Measurements from ENCODE around the gene MT1B. TPM values are rescaled to one million over a fixed set of nuclear protein-coding genes. Genes with fewer than 3 reads are reported as not detected.

Gene MT1B
- total RNA-seq, 1 experiment from 2014 or later, result not detected

DNA sequence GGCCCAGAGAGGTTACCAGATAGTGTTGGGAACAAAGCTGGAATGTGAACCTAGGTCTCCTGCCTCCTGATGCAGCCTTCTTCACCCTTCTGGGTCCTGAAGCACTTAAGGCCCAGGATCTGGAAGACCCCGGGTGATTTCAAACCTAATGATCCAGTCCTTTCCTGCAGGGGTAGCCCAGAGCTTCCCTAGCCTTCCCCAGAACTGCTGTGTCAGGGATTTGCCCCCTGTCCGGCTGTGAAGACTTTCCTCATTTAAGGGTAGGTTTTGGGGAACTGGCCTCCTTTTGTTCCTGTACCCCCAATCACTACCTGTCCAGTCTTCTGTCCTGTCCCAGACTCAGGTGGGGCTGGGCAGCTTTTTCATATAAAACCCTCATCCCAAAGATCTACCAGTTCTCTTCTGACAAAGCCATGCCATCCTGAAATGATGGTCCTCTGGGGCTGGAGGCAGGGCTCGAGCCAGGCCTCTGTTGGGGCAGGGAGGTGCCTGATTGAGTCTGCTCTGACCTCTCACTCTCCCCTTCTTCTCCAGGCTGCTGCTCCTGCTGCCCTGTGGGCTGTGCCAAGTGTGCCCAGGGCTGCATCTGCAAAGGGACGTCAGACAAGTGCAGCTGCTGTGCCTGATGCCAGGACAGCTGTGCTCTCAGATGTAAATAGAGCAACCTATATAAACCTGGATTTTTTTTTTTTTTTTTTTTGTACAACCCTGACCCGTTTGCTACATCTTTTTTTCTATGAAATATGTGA lies 31.9 kb downstream of the MT1B start:
- Histone ChIP-seq H3K4me2 (ENCODE audit: low read length) (peak overlapping the region; percentile 96), H3K27me3 (ENCODE audit: insufficient read depth, low read length) (no peaks in the 10 kb centered on the region), H3K27ac (ENCODE audit: low read depth, low read length) (no peak overlapping the region), H3K4me1 (ENCODE audit: control insufficient read depth in 1 of 2, insufficient read depth in 2 of 2, low read length in 2 of 2) (peaks cover 13 to 32% of the 10 kb centered on the region in 2 experiments; a peak in 3 of 4 replicates), H3K4me3 (replicated peaks in 1 of 2; ENCODE audit: low read depth in 1 of 2, low read length in 2 of 2) (peak overlapping the region in 1 of 2 experiments; percentile 81; a peak in 3 of 4 replicates), H3K9ac (ENCODE audit: low read length) (no peak overlapping the region), H2AFZ (ENCODE audit: low read depth, low read length, poor library complexity, severe bottlenecking) (no peak overlapping the region), H4K20me1 (ENCODE audit: insufficient read depth) (no peaks in the 10 kb centered on the region), H3K9me2 (ENCODE audit: insufficient read depth) (no peaks in the 10 kb centered on the region), H3K36me3 (ENCODE audit: control insufficient read depth in 1 of 2, insufficient read depth in 2 of 2, low read length in 2 of 2) (no peaks in the 10 kb centered on the region), H3K79me2 (ENCODE audit: insufficient read depth, low read length) (no peaks in the 10 kb centered on the region), H3K9me3 (ENCODE audit: control insufficient read depth in 1 of 2, insufficient read depth in 1 of 2, low read depth in 1 of 2, low read length in 2 of 2) (no peaks in the 10 kb centered on the region)
- intact Hi-C loops (cut with micrococcal nuclease), result loop anchor here (2.0 to 5.0 kb wide), 4 partner anchors 27 to 1181 kb away; partner anchors contain the start of genes MT1E, MT1F and MT2A
- POLR2A ChIA-PET, result interaction anchor here (0.9 to 2.4 kb wide), 5 partner anchors 10 to 75 kb away, joined by 3 to 9 read pairs (median 5); partner anchors contain the start of genes MT1E and MT2A
- RAD21 ChIA-PET (ENCODE audit: low non-redundant PET in 1 of 2, low total read pairs in 2 of 2, uncharacterized antibody in 2 of 2, unreplicated experiment in 2 of 2), result interaction anchor here in 1 of 2 experiments (1.1 kb wide), 1 partner anchor 30 kb away, joined by 3 read pairs; no protein-coding TSS in a partner anchor
- CTCF ChIA-PET, result interaction anchor here (0.9 kb wide), 1 partner anchor 19 kb away, joined by 5 read pairs; no protein-coding TSS in a partner anchor
- BruUV-seq (replicated peaks), result no TSS peak
- no peak for DNase-seq (ENCODE audit: low read depth, low spot score)
- ATAC-seq, result no peak
- TF ChIP-seq EZH2 (IDR thresholded peaks at IDR 0.05) (no peak), ELF1 (IDR thresholded peaks at IDR 0.05; ENCODE audit: borderline replicate concordance, low read depth) (no peak), CBX3 (IDR thresholded peaks at IDR 0.05; ENCODE audit: low read depth) (no peak), POLR2A (IDR thresholded peaks at IDR 0.05; ENCODE audit: borderline replicate concordance, extremely low read depth, insufficient read depth, insufficient read length) (no peak), JUND (IDR thresholded peaks at IDR 0.05) (no peak), EGR1 (IDR thresholded peaks at IDR 0.05; ENCODE audit: low read depth) (no peak), EZH2phosphoT487 (IDR thresholded peaks at IDR 0.05; ENCODE audit: borderline replicate concordance) (no peak), FOSL1 (IDR thresholded peaks at IDR 0.05; ENCODE audit: low read depth) (no peak), CEBPB (IDR thresholded peaks at IDR 0.05; ENCODE audit: low read depth) (no peak), POLR2AphosphoS5 (IDR thresholded peaks at IDR 0.05; ENCODE audit: low read depth, low read length) (no peak), ZFX (IDR thresholded peaks at IDR 0.05) (no peak), TCF7L2 (IDR thresholded peaks at IDR 0.05; ENCODE audit: borderline replicate concordance, extremely low read depth, insufficient read depth, insufficient read length) (no peak), RAD21 (IDR thresholded peaks at IDR 0.05; ENCODE audit: low read depth) (no peak), YY1 (IDR thresholded peaks at IDR 0.05; ENCODE audit: extremely low read depth, insufficient replicate concordance, low read depth, low read length) (no peak), SRF (IDR thresholded peaks at IDR 0.05; ENCODE audit: low read depth) (no peak)
- TF ChIP-seq, protein P1, sequence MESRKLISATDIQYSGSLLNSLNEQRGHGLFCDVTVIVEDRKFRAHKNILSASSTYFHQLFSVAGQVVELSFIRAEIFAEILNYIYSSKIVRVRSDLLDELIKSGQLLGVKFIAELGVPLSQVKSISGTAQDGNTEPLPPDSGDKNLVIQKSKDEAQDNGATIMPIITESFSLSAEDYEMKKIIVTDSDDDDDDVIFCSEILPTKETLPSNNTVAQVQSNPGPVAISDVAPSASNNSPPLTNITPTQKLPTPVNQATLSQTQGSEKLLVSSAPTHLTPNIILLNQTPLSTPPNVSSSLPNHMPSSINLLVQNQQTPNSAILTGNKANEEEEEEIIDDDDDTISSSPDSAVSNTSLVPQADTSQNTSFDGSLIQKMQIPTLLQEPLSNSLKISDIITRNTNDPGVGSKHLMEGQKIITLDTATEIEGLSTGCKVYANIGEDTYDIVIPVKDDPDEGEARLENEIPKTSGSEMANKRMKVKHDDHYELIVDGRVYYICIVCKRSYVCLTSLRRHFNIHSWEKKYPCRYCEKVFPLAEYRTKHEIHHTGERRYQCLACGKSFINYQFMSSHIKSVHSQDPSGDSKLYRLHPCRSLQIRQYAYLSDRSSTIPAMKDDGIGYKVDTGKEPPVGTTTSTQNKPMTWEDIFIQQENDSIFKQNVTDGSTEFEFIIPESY (IDR thresholded peaks at IDR 0.05; ENCODE audit: extremely low read depth, insufficient replicate concordance, low read length), result no peak
- TF ChIP-seq, protein P2, sequence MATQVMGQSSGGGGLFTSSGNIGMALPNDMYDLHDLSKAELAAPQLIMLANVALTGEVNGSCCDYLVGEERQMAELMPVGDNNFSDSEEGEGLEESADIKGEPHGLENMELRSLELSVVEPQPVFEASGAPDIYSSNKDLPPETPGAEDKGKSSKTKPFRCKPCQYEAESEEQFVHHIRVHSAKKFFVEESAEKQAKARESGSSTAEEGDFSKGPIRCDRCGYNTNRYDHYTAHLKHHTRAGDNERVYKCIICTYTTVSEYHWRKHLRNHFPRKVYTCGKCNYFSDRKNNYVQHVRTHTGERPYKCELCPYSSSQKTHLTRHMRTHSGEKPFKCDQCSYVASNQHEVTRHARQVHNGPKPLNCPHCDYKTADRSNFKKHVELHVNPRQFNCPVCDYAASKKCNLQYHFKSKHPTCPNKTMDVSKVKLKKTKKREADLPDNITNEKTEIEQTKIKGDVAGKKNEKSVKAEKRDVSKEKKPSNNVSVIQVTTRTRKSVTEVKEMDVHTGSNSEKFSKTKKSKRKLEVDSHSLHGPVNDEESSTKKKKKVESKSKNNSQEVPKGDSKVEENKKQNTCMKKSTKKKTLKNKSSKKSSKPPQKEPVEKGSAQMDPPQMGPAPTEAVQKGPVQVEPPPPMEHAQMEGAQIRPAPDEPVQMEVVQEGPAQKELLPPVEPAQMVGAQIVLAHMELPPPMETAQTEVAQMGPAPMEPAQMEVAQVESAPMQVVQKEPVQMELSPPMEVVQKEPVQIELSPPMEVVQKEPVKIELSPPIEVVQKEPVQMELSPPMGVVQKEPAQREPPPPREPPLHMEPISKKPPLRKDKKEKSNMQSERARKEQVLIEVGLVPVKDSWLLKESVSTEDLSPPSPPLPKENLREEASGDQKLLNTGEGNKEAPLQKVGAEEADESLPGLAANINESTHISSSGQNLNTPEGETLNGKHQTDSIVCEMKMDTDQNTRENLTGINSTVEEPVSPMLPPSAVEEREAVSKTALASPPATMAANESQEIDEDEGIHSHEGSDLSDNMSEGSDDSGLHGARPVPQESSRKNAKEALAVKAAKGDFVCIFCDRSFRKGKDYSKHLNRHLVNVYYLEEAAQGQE (IDR thresholded peaks at IDR 0.05; ENCODE audit: low read depth), result no peak
- TF ChIP-seq, protein P3, sequence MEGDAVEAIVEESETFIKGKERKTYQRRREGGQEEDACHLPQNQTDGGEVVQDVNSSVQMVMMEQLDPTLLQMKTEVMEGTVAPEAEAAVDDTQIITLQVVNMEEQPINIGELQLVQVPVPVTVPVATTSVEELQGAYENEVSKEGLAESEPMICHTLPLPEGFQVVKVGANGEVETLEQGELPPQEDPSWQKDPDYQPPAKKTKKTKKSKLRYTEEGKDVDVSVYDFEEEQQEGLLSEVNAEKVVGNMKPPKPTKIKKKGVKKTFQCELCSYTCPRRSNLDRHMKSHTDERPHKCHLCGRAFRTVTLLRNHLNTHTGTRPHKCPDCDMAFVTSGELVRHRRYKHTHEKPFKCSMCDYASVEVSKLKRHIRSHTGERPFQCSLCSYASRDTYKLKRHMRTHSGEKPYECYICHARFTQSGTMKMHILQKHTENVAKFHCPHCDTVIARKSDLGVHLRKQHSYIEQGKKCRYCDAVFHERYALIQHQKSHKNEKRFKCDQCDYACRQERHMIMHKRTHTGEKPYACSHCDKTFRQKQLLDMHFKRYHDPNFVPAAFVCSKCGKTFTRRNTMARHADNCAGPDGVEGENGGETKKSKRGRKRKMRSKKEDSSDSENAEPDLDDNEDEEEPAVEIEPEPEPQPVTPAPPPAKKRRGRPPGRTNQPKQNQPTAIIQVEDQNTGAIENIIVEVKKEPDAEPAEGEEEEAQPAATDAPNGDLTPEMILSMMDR (IDR thresholded peaks at IDR 0.05 in 2 of 3, conservative IDR thresholded peaks at IDR 0.05 in 1 of 3; ENCODE audit: borderline replicate concordance in 1 of 3, insufficient read depth in 1 of 3, low read depth in 2 of 3, low read length in 2 of 3), result no peak
- TF ChIP-seq, protein P4, sequence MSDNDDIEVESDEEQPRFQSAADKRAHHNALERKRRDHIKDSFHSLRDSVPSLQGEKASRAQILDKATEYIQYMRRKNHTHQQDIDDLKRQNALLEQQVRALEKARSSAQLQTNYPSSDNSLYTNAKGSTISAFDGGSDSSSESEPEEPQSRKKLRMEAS (IDR thresholded peaks at IDR 0.05), result no peak
